MM.1S (cell line): ENCODE data around the gene TSHR.

ENCODE experiments used
- CTCF ChIP-seq: fragments of 300-600 bp; sonication (generic); IDR thresholded peaks from 2 replicates; pipeline ENCODE4 v1.5.1; 2016; ENCODE audit warnings: antibody characterized with exemption, low read length, mixed read lengths
- EZH2 ChIP-seq: fragments of 300-600 bp; sonication (generic); optimal IDR thresholded peaks from 2 replicates; pipeline ENCODE3; 2017; ENCODE audit warnings: low read depth, mild to moderate bottlenecking, antibody characterized with exemption, low read length, mixed read lengths
- EZH2phosphoT487 ChIP-seq: fragments of 300-600 bp; sonication (generic); IDR thresholded peaks from 2 replicates; pipeline ENCODE4 v1.6.1; 2018; ENCODE audit warnings: antibody characterized with exemption, low read length

- TF ChIP-seq CTCF (no peak), EZH2 (no peak), EZH2phosphoT487 (no peak)
Measured at GRCh38 chr14:81033698-81034240, 78.3 kb downstream of the TSHR start.
